H7 (cell line): Measurements from ENCODE around the gene TRMU. TPM values are rescaled to one million over a fixed set of nuclear protein-coding genes. Genes with fewer than 3 reads are reported as not detected.

Source experiments
- DNase-seq: peaks from one replicate; pipeline ENCODE4 v3.0.0; 2012
- H3K27me3 ChIP-seq: 2 replicates; pipeline ENCODE4 v1.6.0; 2011; ENCODE audit warnings: mild to moderate bottlenecking, low read length; ENCODE audit not compliant: control insufficient read depth, insufficient read depth
- H3K36me3 ChIP-seq: replicated peaks from 2 replicates; pipeline ENCODE4 v1.5.1; 2011; ENCODE audit warnings: low read length; ENCODE audit not compliant: control insufficient read depth, insufficient read depth
- H3K4me3 ChIP-seq: 2 replicates; pipeline ENCODE4 v1.5.1; 2011; ENCODE audit warnings: low read depth, mild to moderate bottlenecking, control low read depth, low read length, moderate library complexity; ENCODE audit not compliant: insufficient read depth
- total RNA-seq: library from RNA; depleted of rRNA; stranded (reverse); fragments of >200 nt; shearing (Covaris generic); gene quantifications from 2 replicates; pipeline ENCODE4 v1.2.3, GENCODE V29; 2014

TRMU gene
- total RNA-seq, 1 experiment from 2014 or later, result 72.9 TPM

DNA sequence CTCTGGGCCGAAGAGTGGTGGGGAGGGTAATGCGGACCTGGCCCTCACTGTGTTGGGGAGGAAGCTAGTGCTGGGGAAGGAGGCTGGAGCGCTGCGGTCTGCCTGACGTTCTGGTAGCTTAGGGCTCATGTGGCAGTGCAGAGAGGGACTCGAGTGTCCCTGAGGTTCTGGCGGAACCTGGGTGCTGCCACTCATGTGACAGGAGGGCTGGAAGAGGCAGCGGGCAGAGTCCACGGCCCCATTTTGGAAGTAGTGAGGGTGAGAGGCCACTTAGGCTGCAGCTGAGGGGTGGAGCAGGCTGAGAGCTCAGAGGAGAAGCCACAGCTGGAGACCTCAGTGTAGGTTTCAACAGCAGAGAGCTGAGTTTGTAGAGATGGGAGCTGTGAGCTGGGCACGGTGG is 16.2 kb upstream of the TRMU start:
- Histone ChIP-seq H3K36me3 (peaks cover 30% of the 10 kb centered on the region), H3K4me3 (no peak overlapping the region), H3K27me3 (no peaks in the 10 kb centered on the region)
- DNase-seq, result peak; percentile 23

DNA sequence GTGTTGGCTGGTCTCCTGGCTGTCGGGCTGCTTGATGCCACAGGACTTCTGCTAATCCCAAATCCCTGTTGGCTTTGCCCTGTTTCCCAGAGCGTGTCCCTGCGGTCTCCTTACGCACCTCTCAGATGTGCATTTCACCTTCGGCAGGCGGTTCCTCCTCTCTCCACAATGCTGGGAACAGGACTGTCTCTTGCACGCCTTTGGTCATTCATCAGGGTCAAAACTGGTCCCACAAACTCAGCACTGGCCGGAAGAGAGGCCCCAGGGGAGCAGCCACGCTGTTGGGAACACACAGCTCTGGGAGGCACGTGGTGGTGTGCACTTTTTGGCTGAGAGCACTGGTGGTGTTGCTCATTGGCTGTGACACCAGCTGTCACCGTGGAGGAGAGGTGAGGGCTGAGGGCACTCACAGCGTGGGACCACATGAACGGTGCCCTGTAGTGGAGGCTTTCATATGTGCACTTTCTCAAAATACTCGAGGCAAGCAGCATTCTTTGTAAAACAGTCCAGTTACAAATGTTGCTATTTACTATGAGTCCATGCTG is 15.3 kb upstream of the TRMU start:
- DNase-seq, result no peak
- Histone ChIP-seq H3K27me3 (no peaks in the 10 kb centered on the region), H3K36me3 (peaks cover 30% of the 10 kb centered on the region), H3K4me3 (no peak overlapping the region)

DNA sequence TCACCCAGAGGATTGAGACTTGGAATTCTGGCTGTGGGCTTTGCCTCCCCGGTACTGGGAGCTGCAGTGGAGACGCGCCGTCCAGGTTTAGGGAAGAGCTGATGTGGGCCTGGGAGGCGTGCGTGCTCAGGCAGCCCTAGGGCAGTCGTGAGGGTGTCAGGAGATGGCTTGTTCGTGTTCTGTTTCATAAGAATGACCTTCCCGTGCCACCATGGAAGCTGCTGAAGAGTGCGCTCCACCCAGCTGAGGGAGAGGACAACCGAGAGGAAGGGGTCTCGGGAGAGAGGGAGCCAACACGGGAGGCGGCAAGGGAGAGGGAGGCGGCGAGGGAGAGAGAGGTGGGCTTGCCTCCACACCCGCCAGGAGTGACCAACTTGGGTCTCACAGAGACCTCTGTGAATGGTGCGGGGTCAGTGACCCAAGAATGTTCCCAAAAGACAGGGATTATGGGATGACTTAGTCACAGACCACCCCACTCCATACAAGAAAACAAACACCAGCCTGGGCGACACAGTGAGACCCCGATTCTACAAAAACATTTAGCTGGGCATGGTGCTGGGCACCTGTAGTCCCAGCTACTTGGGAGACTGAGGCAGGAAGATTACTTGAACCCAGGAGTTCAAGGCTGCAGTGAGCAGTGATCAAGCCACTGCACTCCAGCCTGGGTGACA is 14.7 kb upstream of the TRMU start:
- DNase-seq, result peak; percentile 26
- Histone ChIP-seq H3K36me3 (peaks cover 31% of the 10 kb centered on the region), H3K4me3 (no peak overlapping the region), H3K27me3 (no peaks in the 10 kb centered on the region)

DNA sequence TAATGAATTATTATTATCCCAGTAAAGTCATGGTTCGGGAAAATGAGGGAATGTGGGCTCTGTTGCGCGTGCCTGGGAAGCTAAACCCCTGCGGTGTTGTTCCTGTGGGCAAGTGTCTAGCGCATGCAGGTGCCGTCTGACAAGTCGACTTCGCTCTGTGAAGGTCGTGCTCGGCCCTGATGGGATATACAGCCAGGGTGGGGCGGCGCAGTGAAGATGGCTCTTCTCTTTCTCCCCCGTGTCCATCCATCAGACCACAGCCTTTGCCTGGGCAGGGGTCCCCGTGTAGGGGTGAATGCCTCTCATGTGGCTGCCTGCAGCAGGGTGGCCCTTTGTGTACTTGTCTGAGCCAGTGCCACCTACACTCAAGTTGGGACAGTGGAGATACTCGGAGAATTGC is 12.8 kb upstream of the TRMU start:
- H3K27me3 ChIP-seq, result no peaks in the 10 kb centered on the region
- H3K36me3 ChIP-seq, result peaks cover 32% of the 10 kb centered on the region
- DNase-seq, result peak; percentile 20
- H3K4me3 ChIP-seq, result no peak overlapping the region

DNA sequence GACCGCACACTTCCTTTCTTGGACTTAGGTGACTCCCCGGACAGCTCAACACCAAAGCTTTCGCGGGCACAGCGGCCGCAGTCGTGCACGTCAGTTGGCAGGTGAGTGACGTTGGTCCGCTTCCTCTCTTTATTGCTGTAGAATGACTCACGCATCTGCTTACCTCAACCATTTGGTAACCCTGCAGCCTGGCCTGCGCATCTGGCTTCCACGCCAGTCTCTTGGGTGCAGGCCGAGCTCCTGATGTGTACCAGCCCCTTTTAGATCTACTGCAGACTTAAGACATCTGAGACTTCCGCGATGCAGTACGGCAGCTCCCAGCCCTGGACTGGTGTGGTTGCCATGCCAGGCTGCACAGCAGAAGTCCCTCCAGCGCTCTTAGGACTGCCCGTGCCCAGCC is 12.4 kb upstream of the TRMU start:
- H3K36me3 ChIP-seq, result peaks cover 30% of the 10 kb centered on the region
- no peak for DNase-seq
- no peaks in the 10 kb centered on the region for H3K27me3 ChIP-seq
- no peak overlapping the region for H3K4me3 ChIP-seq

DNA sequence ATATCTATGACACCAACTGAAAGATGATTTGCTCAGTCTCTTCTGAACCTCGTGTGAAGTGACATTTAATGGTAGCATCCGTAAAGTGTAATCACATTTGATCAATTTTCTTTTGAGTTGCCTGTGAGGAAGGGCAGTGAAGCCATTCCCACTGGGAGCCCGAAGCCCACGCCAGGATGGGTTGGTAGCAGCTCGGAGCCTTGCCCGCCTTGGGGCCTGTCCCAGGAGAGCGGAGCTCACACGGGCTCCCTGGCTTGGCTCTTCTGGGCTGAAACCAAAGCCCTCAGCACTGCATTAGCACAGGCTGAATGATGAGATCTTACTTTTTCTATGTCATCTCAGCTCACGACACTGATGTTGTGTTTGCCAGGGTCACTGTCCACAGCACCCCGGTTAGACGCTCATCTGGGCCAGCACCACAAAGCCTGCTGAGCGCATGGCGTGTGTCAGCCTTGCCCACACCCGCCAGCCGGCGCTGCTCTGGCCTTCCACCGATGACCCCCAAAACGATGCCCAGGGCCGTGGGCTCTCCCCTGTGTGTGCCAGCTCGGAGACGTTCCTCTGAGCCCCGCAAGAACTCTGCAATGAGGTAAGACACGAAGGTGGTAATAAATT is 9.3 kb upstream of the TRMU start:
- Histone ChIP-seq H3K4me3 (no peak overlapping the region), H3K27me3 (no peaks in the 10 kb centered on the region), H3K36me3 (peaks cover 29% of the 10 kb centered on the region)
- no peak for DNase-seq

DNA sequence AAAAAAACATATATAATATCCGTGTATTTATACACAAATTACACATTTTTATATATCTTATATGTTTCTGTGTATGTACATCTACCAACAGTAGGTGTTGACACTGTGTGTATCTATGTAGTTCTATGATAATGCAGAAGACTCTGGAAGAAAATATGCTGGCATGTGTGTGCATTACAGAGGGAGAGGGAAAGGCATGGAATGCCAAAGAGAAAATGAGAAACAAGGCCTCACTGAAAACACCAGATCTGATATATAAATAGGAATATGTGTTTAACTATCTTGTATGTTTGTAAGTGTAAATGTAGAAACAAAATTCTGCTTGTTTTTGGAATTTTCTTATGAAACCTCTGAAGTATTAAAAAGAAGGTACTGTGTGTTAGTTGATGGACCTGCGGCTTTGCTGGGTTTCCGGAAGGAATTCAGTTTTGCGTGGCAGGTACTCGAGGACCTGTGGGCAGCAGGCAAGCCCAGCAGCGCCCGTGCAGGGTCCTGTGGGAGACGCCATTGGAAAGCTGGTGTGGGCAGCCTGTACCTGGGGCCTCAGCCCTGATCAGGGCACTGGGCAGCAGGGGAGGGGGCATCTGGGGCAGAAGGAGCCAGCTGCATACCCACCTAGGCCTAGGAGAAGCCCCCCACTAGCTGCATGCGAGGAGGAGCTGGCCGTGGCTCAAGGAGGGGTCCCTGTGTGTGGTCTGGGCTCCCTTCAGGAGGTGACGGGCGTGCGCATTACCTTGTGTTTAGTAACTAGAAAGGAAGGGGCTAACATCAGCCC is 7.6 kb upstream of the TRMU start:
- DNase-seq, result no peak
- Histone ChIP-seq H3K27me3 (no peaks in the 10 kb centered on the region), H3K4me3 (no peak overlapping the region), H3K36me3 (peaks cover 31% of the 10 kb centered on the region)

DNA sequence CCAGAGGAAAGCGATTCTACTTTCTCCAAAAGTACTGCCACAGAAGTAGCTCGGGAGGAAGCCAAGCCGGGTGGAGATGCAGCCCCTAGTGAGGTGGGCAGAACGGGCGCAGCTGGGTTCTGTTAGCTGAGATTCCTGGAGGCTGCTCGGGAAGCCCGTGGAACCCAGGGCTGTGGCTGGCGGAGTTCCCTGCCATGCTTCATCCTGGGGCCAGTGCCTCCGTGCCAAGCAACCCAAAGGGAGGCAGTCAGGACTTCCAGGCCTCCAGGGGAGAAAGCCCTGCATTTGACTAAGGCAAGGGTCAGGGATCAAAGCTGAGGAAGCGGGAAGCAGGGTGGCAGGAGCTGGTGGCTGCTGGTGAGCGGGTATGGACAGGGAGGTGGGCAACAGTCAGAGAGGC is 6.7 kb upstream of the TRMU start:
- DNase-seq, result no peak
- peaks cover 29% of the 10 kb centered on the region for H3K36me3 ChIP-seq

DNA sequence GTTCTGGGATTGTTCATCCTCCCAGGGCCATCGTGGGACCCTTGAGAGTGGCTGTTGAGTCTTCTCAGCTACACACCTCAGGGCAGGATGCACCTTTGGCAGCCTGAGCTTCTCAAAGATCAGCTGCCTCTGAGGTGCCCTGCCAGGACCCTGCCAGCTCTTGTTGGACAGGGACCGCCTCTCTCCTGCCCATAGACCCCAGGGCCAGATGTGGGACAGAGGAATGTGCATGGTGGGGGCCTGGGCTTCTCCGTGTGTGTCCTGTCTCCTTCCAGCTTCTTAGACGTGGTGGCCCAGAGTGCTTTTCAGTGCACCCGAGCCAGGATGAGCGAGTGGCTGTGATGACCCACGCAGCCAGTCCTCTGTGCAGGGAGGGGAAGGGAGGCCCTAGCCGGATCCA is 5.9 kb upstream of the TRMU start:
- H3K4me3 ChIP-seq, result no peak overlapping the region
- no peaks in the 10 kb centered on the region for H3K27me3 ChIP-seq
- H3K36me3 ChIP-seq, result peaks cover 26% of the 10 kb centered on the region
- DNase-seq, result no peak

More for the DNA sequence above, 6.7 kb upstream of the TRMU start:
- H3K27me3 ChIP-seq, result no peaks in the 10 kb centered on the region
- no peak overlapping the region for H3K4me3 ChIP-seq

DNA sequence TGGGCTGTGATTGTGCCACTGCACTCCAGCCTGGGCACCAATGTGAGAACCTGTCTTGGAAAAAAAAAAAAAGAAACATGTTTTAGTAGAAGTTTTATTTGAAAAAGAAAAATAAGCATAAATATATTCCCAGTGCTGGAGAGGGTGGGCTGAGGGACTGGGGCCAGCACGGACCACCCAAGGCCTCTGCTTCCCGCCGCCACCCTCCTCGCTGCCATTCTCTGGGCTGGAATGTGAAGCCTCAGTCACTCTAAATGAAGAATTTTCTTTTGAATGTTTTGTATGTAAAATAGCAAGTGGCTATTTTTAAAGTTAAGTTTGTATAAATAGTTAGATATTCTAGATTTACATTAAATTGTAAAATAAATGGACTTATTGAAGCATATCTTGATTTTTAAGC is 5.1 kb upstream of the TRMU start:
- H3K36me3 ChIP-seq, result peaks cover 25% of the 10 kb centered on the region
- H3K27me3 ChIP-seq, result no peaks in the 10 kb centered on the region
- H3K4me3 ChIP-seq, result no peak overlapping the region
- DNase-seq, result no peak

DNA sequence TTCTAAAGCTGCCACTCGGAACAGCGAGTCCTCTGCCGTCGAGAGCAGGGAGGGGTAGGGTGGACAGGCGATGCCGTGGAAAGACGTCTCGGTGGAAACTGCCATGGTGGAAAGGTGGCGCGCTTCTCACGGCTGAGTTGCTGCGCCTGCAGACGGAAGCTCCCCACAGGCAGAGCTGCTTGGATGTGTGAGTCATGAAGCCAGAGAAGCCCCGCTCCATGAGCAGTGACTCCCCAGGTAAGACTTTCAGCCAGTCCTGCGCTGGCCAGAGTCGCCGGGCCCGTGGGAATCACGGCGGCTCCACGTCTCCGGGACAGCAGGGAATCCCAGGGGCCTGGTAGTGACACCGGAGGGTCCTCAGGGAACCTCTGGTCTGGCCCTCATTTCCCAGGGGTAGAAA is 4.0 kb upstream of the TRMU start:
- no peaks in the 10 kb centered on the region for H3K27me3 ChIP-seq
- DNase-seq, result no peak
- no peak overlapping the region for H3K4me3 ChIP-seq
- peaks cover 16% of the 10 kb centered on the region for H3K36me3 ChIP-seq

DNA sequence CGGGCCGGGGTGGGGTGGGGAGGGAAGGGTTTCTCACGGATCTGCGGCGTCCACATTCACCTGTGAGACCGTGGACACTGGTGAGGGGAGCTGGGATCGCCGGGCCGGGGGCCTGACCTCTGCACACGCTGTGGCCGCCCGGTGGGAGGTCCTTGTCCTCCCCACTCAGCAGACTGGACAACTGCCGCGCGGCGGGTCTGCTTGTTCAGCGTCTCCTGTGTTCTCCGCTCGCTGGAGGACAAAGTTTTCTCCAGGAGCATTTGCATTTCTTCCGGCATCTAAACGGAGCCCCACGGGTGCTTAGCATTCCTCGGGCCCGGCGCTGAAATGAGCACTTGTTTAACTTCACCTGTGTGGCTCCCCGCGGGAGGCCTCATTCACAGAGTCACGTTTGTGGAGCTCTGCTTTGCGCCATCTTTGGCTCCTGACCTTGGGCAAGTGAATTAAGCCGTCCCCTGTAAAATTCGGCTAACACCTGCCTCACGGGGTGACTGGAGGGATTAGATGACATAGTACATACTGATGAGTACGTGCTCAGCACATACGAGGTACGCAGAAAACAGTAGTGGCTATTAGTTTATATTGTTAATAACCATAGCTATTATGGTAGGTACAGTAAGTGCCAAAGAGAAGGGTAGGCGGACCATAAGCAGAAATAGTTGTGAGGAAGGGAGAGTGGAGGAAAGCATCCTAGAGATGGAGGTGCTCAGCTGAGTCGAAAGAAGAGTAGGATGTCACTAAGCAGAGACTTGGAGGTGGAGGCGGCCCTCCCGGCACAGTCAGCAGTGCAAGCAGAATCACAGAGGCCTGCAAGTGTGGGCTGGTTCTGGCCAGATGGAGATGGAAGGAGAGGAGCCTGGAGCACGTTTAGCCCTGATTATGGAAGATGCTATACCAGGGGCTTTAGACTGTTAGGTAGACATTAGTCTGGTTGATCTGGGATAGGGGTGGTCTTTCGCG is 885 bp downstream of the TRMU start:
- DNase-seq, result peak; percentile 74
- Histone ChIP-seq H3K27me3 (no peaks in the 10 kb centered on the region), H3K4me3 (peak overlapping the region; percentile 98), H3K36me3 (peaks cover 14% of the 10 kb centered on the region)

DNA sequence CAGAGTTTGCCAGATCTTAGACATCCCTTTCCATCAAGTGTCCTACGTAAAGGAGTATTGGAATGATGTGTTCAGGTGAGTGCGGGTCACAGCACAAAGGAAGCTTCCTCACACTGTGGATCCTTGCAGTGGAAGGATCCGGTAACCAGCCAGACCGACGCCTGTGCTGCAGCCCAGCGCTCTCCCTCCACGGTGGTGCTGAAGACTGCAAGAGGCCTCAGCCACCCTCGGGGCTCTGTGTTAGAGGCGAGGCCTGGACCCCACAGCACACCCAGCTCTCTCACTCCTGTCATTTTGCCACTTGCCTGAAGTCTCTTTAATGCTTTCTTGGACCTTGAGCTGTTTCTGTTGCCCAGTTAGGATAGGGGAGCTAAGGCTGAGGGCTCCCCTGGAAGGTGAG is 2.4 kb downstream of the TRMU start:
- no peak for DNase-seq
- Histone ChIP-seq H3K27me3 (no peaks in the 10 kb centered on the region), H3K4me3 (no peak overlapping the region), H3K36me3 (peaks cover 18% of the 10 kb centered on the region)

DNA sequence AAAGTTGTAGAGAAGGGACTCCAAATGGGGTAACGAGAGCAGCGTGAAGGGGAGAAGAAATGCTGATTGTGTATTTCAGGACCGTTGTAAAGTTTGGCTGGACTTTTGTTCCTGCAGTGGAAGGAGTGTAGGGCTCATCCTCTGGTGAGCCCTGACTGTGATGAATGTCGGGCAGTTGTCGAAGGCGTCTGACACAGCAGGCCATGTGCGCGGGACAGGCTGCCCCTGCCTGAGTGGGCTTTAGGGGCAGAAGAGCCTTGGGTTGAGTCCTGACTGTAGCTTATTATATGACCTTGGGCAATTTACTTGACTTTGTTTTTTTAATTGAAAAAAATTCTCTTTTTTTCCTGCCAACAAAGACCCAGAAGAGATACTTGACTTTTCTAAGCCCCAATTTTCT is 3.1 kb downstream of the TRMU start:
- Histone ChIP-seq H3K27me3 (no peaks in the 10 kb centered on the region), H3K4me3 (no peak overlapping the region), H3K36me3 (peaks cover 19% of the 10 kb centered on the region)
- DNase-seq, result no peak
